ENCODE data around the gene KLHL14.

The KLHL14 gene

DNA sequence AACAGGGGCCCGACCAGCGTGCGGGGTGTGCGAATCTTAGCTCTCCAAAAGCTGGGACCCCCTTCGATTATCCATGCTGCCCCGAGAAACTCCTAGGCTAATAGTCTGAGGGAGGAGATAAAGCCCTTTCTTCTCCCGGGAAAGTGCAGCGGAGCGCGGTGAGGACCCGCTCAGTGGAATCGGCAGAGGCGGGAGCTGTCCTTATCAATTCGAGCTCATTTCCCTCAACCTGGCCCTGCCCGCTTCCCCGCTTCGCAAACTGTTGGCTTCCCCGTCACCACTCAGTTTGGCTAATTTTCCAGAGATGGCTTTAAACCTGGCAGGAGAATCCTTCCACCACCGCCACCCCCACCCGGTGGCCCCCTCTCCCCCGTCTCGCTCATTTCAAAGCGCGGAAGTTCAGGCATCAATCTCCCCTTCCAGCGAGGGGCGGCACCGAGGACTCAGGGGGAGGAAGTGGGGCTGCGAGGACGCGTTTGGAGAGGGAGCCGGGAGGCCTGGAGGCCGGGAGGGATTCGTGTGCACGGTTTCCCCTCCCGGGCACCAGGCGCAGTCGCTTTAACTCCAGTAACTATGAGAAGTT lies 1.6 kb downstream of the KLHL14 start:
- H3K9ac ChIP-seq: no peak overlapping the region
- H3K27me3 ChIP-seq (ENCODE audit: control insufficient read depth, insufficient read depth, low read length): no peaks in the 10 kb centered on the region
- no peaks in the 10 kb centered on the region for H3K36me3 ChIP-seq (ENCODE audit: control insufficient read depth, insufficient read depth, low read length)
- no peaks in the 10 kb centered on the region for H3K9me3 ChIP-seq (ENCODE audit: control insufficient read depth, low read length)
- no peak overlapping the region for H3K27ac ChIP-seq
- peak overlapping the region; percentile 72 for H2AFZ ChIP-seq
- peak overlapping the region; percentile 94 for H3K4me2 ChIP-seq (ENCODE audit: low read length)
- H3K4me1 ChIP-seq: peaks cover 12% of the 10 kb centered on the region
- TF ChIP-seq, protein P1, sequence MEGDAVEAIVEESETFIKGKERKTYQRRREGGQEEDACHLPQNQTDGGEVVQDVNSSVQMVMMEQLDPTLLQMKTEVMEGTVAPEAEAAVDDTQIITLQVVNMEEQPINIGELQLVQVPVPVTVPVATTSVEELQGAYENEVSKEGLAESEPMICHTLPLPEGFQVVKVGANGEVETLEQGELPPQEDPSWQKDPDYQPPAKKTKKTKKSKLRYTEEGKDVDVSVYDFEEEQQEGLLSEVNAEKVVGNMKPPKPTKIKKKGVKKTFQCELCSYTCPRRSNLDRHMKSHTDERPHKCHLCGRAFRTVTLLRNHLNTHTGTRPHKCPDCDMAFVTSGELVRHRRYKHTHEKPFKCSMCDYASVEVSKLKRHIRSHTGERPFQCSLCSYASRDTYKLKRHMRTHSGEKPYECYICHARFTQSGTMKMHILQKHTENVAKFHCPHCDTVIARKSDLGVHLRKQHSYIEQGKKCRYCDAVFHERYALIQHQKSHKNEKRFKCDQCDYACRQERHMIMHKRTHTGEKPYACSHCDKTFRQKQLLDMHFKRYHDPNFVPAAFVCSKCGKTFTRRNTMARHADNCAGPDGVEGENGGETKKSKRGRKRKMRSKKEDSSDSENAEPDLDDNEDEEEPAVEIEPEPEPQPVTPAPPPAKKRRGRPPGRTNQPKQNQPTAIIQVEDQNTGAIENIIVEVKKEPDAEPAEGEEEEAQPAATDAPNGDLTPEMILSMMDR (IDR thresholded peaks at IDR 0.05): no peak
- H3K4me3 ChIP-seq (ENCODE audit: low read depth, low read length): peak overlapping the region; percentile 62
- no peaks in the 10 kb centered on the region for H3K79me2 ChIP-seq

DNA sequence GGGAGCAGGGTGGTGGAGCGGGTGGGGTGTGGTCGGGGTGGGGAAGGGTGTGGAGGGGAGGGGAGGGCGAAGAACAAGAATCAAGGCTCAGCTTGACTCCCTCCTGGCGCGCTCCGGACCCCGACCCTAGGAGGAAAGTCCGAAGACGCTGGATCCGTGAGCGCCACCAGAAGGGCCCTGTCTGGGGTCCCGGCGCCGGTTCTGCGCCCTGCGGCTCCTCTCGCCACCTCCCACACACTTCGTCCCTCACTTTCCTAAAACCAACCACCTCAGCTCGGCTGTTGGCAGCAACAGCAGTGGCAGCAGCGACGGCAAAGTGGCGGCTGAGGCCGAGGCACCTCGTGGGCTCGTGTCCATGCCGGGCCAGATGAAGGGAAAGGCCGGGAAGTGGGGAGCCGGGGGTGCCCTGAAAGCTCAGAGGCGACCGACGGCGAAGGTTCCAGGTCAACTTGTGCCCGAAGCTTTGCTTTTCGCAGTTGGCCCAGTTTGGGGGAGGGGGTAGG lies 2.1 kb downstream of the KLHL14 start:
- H3K9ac ChIP-seq: no peak overlapping the region
- no peaks in the 10 kb centered on the region for H3K27me3 ChIP-seq (ENCODE audit: control insufficient read depth, insufficient read depth, low read length)
- H2AFZ ChIP-seq: peak overlapping the region; percentile 72
- TF ChIP-seq, protein P1 (IDR thresholded peaks at IDR 0.05): no peak
- peaks cover 12% of the 10 kb centered on the region for H3K4me1 ChIP-seq
- H3K9me3 ChIP-seq (ENCODE audit: control insufficient read depth, low read length): no peaks in the 10 kb centered on the region
- no peak overlapping the region for H3K27ac ChIP-seq
- peak overlapping the region; percentile 94 for H3K4me2 ChIP-seq (ENCODE audit: low read length)
- H3K36me3 ChIP-seq (ENCODE audit: control insufficient read depth, insufficient read depth, low read length): no peaks in the 10 kb centered on the region
- no peaks in the 10 kb centered on the region for H3K79me2 ChIP-seq
- H3K4me3 ChIP-seq (ENCODE audit: low read depth, low read length): peak overlapping the region; percentile 62

DNA sequence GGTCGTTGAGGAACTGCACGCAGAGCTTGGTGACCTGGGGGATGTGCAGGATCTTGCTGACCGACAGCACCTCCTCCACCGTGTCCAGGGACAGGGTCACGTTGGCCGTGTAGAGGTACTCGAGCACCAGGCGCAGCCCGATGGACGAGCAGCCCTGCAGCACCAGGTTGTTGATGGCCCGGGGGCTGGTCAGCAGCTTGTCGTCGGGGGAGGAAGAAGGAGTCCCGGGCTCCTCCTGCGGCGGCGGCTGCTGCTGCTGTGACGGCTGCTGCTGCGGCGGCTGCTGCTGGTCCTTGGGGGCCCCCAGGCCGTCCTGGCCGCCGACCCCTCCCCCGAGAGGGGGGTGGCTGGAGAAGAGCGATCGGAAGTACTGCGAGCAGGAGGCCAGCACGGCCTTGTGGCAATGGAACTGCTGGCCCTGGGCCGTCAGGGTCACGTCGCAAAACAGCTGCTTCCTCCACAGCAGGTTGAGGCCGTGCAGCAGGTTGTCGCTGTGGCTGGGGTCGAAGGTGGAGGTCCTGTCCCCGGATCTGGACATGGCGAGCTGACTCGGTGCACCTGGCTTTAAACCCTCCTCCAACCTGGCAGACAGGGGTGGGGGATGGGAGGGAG lies 2.7 kb downstream of the KLHL14 start:
- Histone ChIP-seq H3K27ac (no peak overlapping the region), H3K9me3 (ENCODE audit: control insufficient read depth, low read length) (no peaks in the 10 kb centered on the region), H3K4me1 (peaks cover 12% of the 10 kb centered on the region), H3K27me3 (ENCODE audit: control insufficient read depth, insufficient read depth, low read length) (no peaks in the 10 kb centered on the region), H3K4me2 (ENCODE audit: low read length) (peak overlapping the region; percentile 73), H3K36me3 (ENCODE audit: control insufficient read depth, insufficient read depth, low read length) (no peaks in the 10 kb centered on the region), H3K4me3 (ENCODE audit: low read depth, low read length) (peak overlapping the region; percentile 4), H3K79me2 (no peaks in the 10 kb centered on the region), H2AFZ (peak overlapping the region; percentile 64), H3K9ac (no peak overlapping the region)
- TF ChIP-seq, protein P1 (IDR thresholded peaks at IDR 0.05): no peak

DNA sequence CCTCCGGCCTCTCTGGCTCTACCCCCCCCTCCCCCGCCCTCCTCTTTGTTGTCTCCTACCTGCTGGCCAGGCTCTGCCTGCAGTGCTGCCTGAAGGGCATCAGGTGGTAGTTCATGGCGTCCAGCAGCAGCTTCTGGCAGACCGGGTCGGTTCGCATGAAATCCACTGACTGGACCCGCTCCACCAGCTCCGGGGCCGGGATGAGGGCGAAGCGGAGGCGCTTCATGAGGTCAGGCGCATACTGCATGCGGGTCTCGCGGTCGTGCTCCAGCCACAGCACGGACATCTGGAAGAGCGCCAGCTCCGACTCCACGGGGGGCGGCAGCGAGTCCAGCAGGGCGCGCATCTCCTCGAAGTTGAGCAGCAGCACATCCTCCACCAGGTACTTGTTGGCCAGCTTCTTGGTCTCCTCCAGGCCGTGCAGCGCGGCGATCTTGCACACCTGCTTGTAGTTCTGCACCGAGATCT lies 3.2 kb downstream of the KLHL14 start:
- Histone ChIP-seq H3K4me2 (ENCODE audit: low read length) (peak overlapping the region; percentile 73), H2AFZ (peak overlapping the region; percentile 64), H3K79me2 (no peaks in the 10 kb centered on the region), H3K9ac (no peak overlapping the region), H3K4me3 (ENCODE audit: low read depth, low read length) (peak overlapping the region; percentile 4), H3K27me3 (ENCODE audit: control insufficient read depth, insufficient read depth, low read length) (no peaks in the 10 kb centered on the region), H3K27ac (no peak overlapping the region), H3K9me3 (ENCODE audit: control insufficient read depth, low read length) (no peaks in the 10 kb centered on the region), H3K36me3 (ENCODE audit: control insufficient read depth, insufficient read depth, low read length) (no peaks in the 10 kb centered on the region), H3K4me1 (peaks cover 12% of the 10 kb centered on the region)
- TF ChIP-seq, protein P1 (IDR thresholded peaks at IDR 0.05): no peak

All from parathyroid adenoma (tissue), 2 donors.